ENCODE measurements around the gene RPL32.
"Not testable (repeated sequence)": the region's sequence is repeated elsewhere in the genome, so short reads cannot be mapped to it uniquely, and the experiment has no call there.

Gene RPL32

GRCh38 chr3:12868039-12869034 is 27.0 kb upstream of the RPL32 start:
- DNase-seq = peak; percentile 34

- no peak for DNase-seq
Measured at GRCh38 chr3:12866836-12867235, 25.5 kb upstream of the RPL32 start.

GRCh38 chr3:12865271-12865670 is 23.9 kb upstream of the RPL32 start:
- DNase-seq = no peak

GRCh38 chr3:12862387-12862786 is 21.0 kb upstream of the RPL32 start:
- DNase-seq = no peak

- no peak for DNase-seq
Measured at GRCh38 chr3:12861611-12862010, 20.2 kb upstream of the RPL32 start.

- DNase-seq = no peak
Measured at GRCh38 chr3:12859840-12860239, 18.5 kb upstream of the RPL32 start.

GRCh38 chr3:12856626-12857025 is 15.3 kb upstream of the RPL32 start:
- no peak for DNase-seq

- no peak for DNase-seq
Measured at GRCh38 chr3:12854565-12854964, 13.2 kb upstream of the RPL32 start.

- not testable (repeated sequence) for DNase-seq
Measured at GRCh38 chr3:12853847-12854246, 12.5 kb upstream of the RPL32 start.

GRCh38 chr3:12852201-12852600 is 10.8 kb upstream of the RPL32 start:
- DNase-seq = no peak

GRCh38 chr3:12845811-12846210 is 4.4 kb upstream of the RPL32 start:
- DNase-seq = no peak

- no peak for DNase-seq
Measured at GRCh38 chr3:12842469-12842868, 1.1 kb upstream of the RPL32 start.

- no peak for DNase-seq
Measured at GRCh38 chr3:12841970-12842328, 584 bp upstream of the RPL32 start.

- peak; percentile 24 for DNase-seq
Measured at GRCh38 chr3:12840591-12841148, 695 bp downstream of the RPL32 start.

- not testable (repeated sequence) for DNase-seq
Measured at GRCh38 chr3:12840148-12840547, 1.2 kb downstream of the RPL32 start.

- DNase-seq = no peak
Measured at GRCh38 chr3:12839156-12839946, 2.0 kb downstream of the RPL32 start.

- DNase-seq = no peak
Measured at GRCh38 chr3:12838179-12838965, 3.0 kb downstream of the RPL32 start.

- DNase-seq = no peak
Measured at GRCh38 chr3:12837295-12837986, 3.9 kb downstream of the RPL32 start.

- no peak for DNase-seq
Measured at GRCh38 chr3:12835052-12835665, 6.2 kb downstream of the RPL32 start.

GRCh38 chr3:12833222-12834161 is 7.9 kb downstream of the RPL32 start:
- DNase-seq = no peak

Measured in effector CD8-positive, alpha-beta T cell (primary cell).